Panc1 (cell line): ENCODE results near the gene CHST13. TPM values are rescaled to one million over a fixed set of nuclear protein-coding genes. Genes with fewer than 3 reads are reported as not detected.

ENCODE experiments used
- ATAC-seq: fragments of 200-7000 bp; cut with Tn5 transposase; 2 replicates; pipeline ENCODE4 v1.9.1; 2020; ENCODE audit warnings: mild to moderate bottlenecking, moderate library complexity
- BruUV-seq: library from RNA; stranded (reverse); fragments of 400-500 nt; replicated peaks from 2 replicates; lab custom pipeline; 2021; lab: Mats Ljungman, UMichigan
- CTCF ChIA-PET: fragments of 300-600 bp; sonication (Branson Sonifier 250); formaldehyde crosslinking; loops from one replicate; lab custom pipeline; 2022; ENCODE audit warnings: antibody characterized with exemption; lab: Charles Lee
- POLR2A ChIA-PET: fragments of 300-600 bp; sonication (Branson Sonifier 250); formaldehyde crosslinking; loops from one replicate; lab custom pipeline; 2022; ENCODE audit warnings: antibody characterized with exemption; lab: Charles Lee
- DNase-seq: peaks from one replicate; pipeline ENCODE4 v3.0.0-alpha.2; 2010; ENCODE audit warnings: low read depth, low spot score
- H3K27ac ChIP-seq: 2 replicates; pipeline ENCODE4 v1.5.1; 2011; ENCODE audit warnings: mild to moderate bottlenecking, low read length, inconsistent platforms
- H3K27me3 ChIP-seq: fragments of 200-500 bp; sonication (Bioruptor generic); 2 replicates; pipeline ENCODE4 v1.6.0; 2014; ENCODE audit warnings: low read length, inconsistent platforms; ENCODE audit not compliant: control insufficient read depth, insufficient read depth
- H3K36me3 ChIP-seq: fragments of 200-500 bp; sonication (Bioruptor generic); 2 replicates; pipeline ENCODE4 v1.5.1; 2014; ENCODE audit warnings: inconsistent platforms, mild to moderate bottlenecking, low read length, moderate library complexity; ENCODE audit not compliant: control insufficient read depth, insufficient read depth
- H3K4me1 ChIP-seq: 2 replicates; pipeline ENCODE4 v1.5.1; 2011; ENCODE audit warnings: inconsistent platforms, mild to moderate bottlenecking, low read length, moderate library complexity; ENCODE audit not compliant: control insufficient read depth, insufficient read depth
- H3K4me3 ChIP-seq, 2 experiments: 2 replicates each; pipeline ENCODE4 v1.5.1; 2011 to 2012; ENCODE audit warnings: low read depth in 2 of 2, low read length in 2 of 2, mild to moderate bottlenecking in 2 of 2, inconsistent platforms in 1 of 2, moderate library complexity in 1 of 2
- H3K9me3 ChIP-seq: fragments of 200-500 bp; sonication (Bioruptor generic); 2 replicates; pipeline ENCODE4 v1.5.1; 2014; ENCODE audit warnings: low read depth, mild to moderate bottlenecking, inconsistent platforms, low read length, moderate library complexity; ENCODE audit not compliant: control insufficient read depth, insufficient read depth
- CTCF ChIP-seq: fragments of 450-650 bp; IDR thresholded peaks from 2 replicates; pipeline ENCODE4 v1.5.1; 2017; ENCODE audit warnings: mild to moderate bottlenecking
- POLR2AphosphoS5 ChIP-seq: IDR thresholded peaks from 2 replicates; pipeline ENCODE4 v1.6.1; 2012; ENCODE audit warnings: mild to moderate bottlenecking, low read depth, low read length, moderate library complexity
- REST ChIP-seq, 2 experiments: IDR thresholded peaks; 2 replicates each; pipeline ENCODE4 v1.6.1; 2011 to 2012; ENCODE audit warnings: low read depth in 2 of 2, control low read depth in 1 of 2, low read length in 1 of 2, mild to moderate bottlenecking in 1 of 2, moderate library complexity in 1 of 2; ENCODE audit not compliant: insufficient read depth in 1 of 2
- SIN3A ChIP-seq: IDR thresholded peaks from 2 replicates; pipeline ENCODE4 v1.6.1; 2012; ENCODE audit warnings: low read depth, mild to moderate bottlenecking, low read length, moderate library complexity, borderline replicate concordance; ENCODE audit not compliant: insufficient read depth
- TCF7L2 ChIP-seq: IDR thresholded peaks from 2 replicates; pipeline ENCODE4 v1.6.1; 2011; ENCODE audit warnings: mild to moderate bottlenecking, low read depth, low read length, inconsistent platforms
- in situ Hi-C: cut with HindIII; loops from 2 replicates; pipeline ENCODE4 v1.10.0; 2016; ENCODE audit warnings: low sequenced_read_pairs, low pct_unique_long_range_greater_than_20kb
- intact Hi-C: fragments of 100-400 bp; cut with micrococcal nuclease; formaldehyde crosslinking; loops from one replicate; pipeline ENCODE4 v1.10.0; 2022; ENCODE audit not compliant: unreplicated experiment
- total RNA-seq: library from RNA; stranded (reverse); gene quantifications from one replicate; pipeline ENCODE4 v1.2.1, GENCODE V29; 2021; ENCODE audit not compliant: unreplicated experiment

The CHST13 gene
- total RNA-seq, 1 experiment from 2014 or later, result 0.64 TPM

- in situ Hi-C loops, result no loop called here
- Histone ChIP-seq H3K27me3 (no peaks in the 10 kb centered on the region), H3K36me3 (no peaks in the 10 kb centered on the region), H3K9me3 (no peaks in the 10 kb centered on the region), H3K27ac (no peak overlapping the region), H3K4me3 (no peak overlapping the region), H3K4me1 (no peaks in the 10 kb centered on the region; the same call in 1 of the 2 replicates)
- ATAC-seq (no peak), DNase-seq (no peak)
- TF ChIP-seq SIN3A (no peak), CTCF (no peak), POLR2AphosphoS5 (no peak), TCF7L2 (no peak), REST (IDR thresholded peaks at IDR 0.05; ENCODE audit: insufficient read depth in 1 of 2, low read depth in 2 of 2, low read length in 1 of 2) (no peak)
- BruUV-seq, result no TSS peak
- intact Hi-C loops, result no loop called here
- ChIA-PET CTCF (no interaction called here), POLR2A (no interaction called here)
Measured at GRCh38 chr3:126495786-126496185, 28.2 kb upstream of the CHST13 start.

GRCh38 chr3:126496894-126497850 is 26.8 kb upstream of the CHST13 start:
- intact Hi-C loops, result no loop called here
- DNase-seq (no peak), ATAC-seq (no peak)
- H3K4me1 ChIP-seq, result no peaks in the 10 kb centered on the region; the same call in 1 of the 2 replicates
- no peaks in the 10 kb centered on the region for H3K27me3 ChIP-seq
- H3K36me3 ChIP-seq, result no peaks in the 10 kb centered on the region
- no peak for TF ChIP-seq SIN3A
- no peak for TF ChIP-seq REST (IDR thresholded peaks at IDR 0.05; ENCODE audit: insufficient read depth in 1 of 2, low read depth in 2 of 2, low read length in 1 of 2)
- no peak for TF ChIP-seq POLR2AphosphoS5
- no peak for TF ChIP-seq TCF7L2
- no peak for TF ChIP-seq CTCF
- POLR2A ChIA-PET, result interaction anchor here (0.6 kb wide), 1 partner anchor 32 kb away, joined by 3 read pairs; no protein-coding TSS in a partner anchor
- CTCF ChIA-PET, result no interaction called here
- in situ Hi-C loops, result no loop called here
- no TSS peak for BruUV-seq
- no peak overlapping the region for H3K27ac ChIP-seq
- H3K4me3 ChIP-seq, result no peak overlapping the region
- no peaks in the 10 kb centered on the region for H3K9me3 ChIP-seq
